Coronary artery (tissue), 2 donors: ENCODE measurements around the gene DUS1L.

ENCODE experiments used
- DNase-seq: peaks from one replicate; pipeline ENCODE4 v3.0.0-alpha.2; 2017; ENCODE audit warnings: low spot score
- H3K27ac ChIP-seq, 2 donors: fragments of 200-600 bp; sonication (generic); one replicate each; pipeline ENCODE4 v1.5.1; 2016 to 2019
- H3K4me3 ChIP-seq: fragments of 200-600 bp; sonication (generic); 2 replicates; pipeline ENCODE4 v1.5.1; 2016; ENCODE audit warnings: mild to moderate bottlenecking, moderate library complexity
- CTCF ChIP-seq: fragments of 200-600 bp; sonication (generic); IDR thresholded peaks from one replicate; pipeline ENCODE4 v1.5.1; 2019; ENCODE audit warnings: antibody characterized with exemption

DUS1L gene

GRCh38 chr17:82014971-82015310, 50.7 kb downstream of the DUS1L start:
- no peak overlapping the region for H3K27ac ChIP-seq
- no peak overlapping the region for H3K4me3 ChIP-seq
- DNase-seq, result no peak
- no peak for TF ChIP-seq CTCF

GRCh38 chr17:82014432-82014831, 51.2 kb downstream of the DUS1L start:
- Histone ChIP-seq H3K4me3 (no peak overlapping the region), H3K27ac (no peak overlapping the region)
- no peak for TF ChIP-seq CTCF
- DNase-seq, result no peak

GRCh38 chr17:82013772-82014321, 51.8 kb downstream of the DUS1L start:
- H3K4me3 ChIP-seq, result no peak overlapping the region
- DNase-seq, result no peak
- peak overlapping the region in 1 of 2 donors; percentile 45 for H3K27ac ChIP-seq
- TF ChIP-seq CTCF, result no peak

- no peak for DNase-seq
- no peak for TF ChIP-seq CTCF
- Histone ChIP-seq H3K27ac (peak overlapping the region in 1 of 2 donors; percentile 45), H3K4me3 (no peak overlapping the region)
These were observed 52.3 kb downstream of the DUS1L start for GRCh38 chr17:82013341-82013740.

- Histone ChIP-seq H3K4me3 (no peak overlapping the region), H3K27ac (peak overlapping the region in 1 of 2 donors; percentile 45)
- TF ChIP-seq CTCF, result no peak
- DNase-seq, result no peak
These were observed 52.8 kb downstream of the DUS1L start for GRCh38 chr17:82012640-82013295.

- H3K4me3 ChIP-seq, result no peak overlapping the region
- TF ChIP-seq CTCF, result no peak
- no peak for DNase-seq
- peak overlapping the region in 1 of 2 donors; percentile 22 for H3K27ac ChIP-seq
These were observed 53.4 kb downstream of the DUS1L start for GRCh38 chr17:82012261-82012639.

GRCh38 chr17:82011617-82012187, 53.9 kb downstream of the DUS1L start:
- no peak overlapping the region for H3K4me3 ChIP-seq
- no peak overlapping the region for H3K27ac ChIP-seq
- no peak for TF ChIP-seq CTCF
- DNase-seq, result no peak
